ENCODE results near the gene SF3B3. TPM values are rescaled to one million over a fixed set of nuclear protein-coding genes. Genes with fewer than 3 reads are reported as not detected.

The SF3B3 gene
- total RNA-seq, 1 experiment from 2014 or later = 403 TPM

GRCh38 chr16:70571623-70572022, 48.0 kb downstream of the SF3B3 start:
- ChIA-PET RAD21 (ENCODE audit: low non-redundant PET in 1 of 2, low total read pairs in 2 of 2, uncharacterized antibody in 2 of 2, unreplicated experiment in 2 of 2) (no interaction called here), POLR2A (no interaction called here), CTCF (no interaction called here)
- intact Hi-C loops (cut with micrococcal nuclease) = no loop called here
- Histone ChIP-seq H3K27ac (ENCODE audit: low read depth, low read length) (no peak overlapping the region), H3K27me3 (ENCODE audit: insufficient read depth, low read length) (no peaks in the 10 kb centered on the region), H3K79me2 (ENCODE audit: insufficient read depth, low read length) (peaks cover 53% of the 10 kb centered on the region; the same call in 1 of the 2 replicates), H3K9ac (ENCODE audit: low read length) (no peak overlapping the region), H3K4me2 (ENCODE audit: low read length) (no peak overlapping the region), H3K9me2 (ENCODE audit: insufficient read depth) (no peaks in the 10 kb centered on the region), H3K4me1 (ENCODE audit: control insufficient read depth in 1 of 2, insufficient read depth in 2 of 2, low read length in 2 of 2) (peaks cover 0 to 12% of the 10 kb centered on the region in 2 experiments; a peak in 3 of 4 replicates), H3K9me3 (ENCODE audit: control insufficient read depth in 1 of 2, insufficient read depth in 1 of 2, low read depth in 1 of 2, low read length in 2 of 2) (no peaks in the 10 kb centered on the region), H2AFZ (ENCODE audit: low read depth, low read length, poor library complexity, severe bottlenecking) (no peak overlapping the region), H3K36me3 (ENCODE audit: control insufficient read depth in 1 of 2, insufficient read depth in 2 of 2, low read length in 2 of 2) (peaks cover 68 to 79% of the 10 kb centered on the region in 2 experiments), H4K20me1 (ENCODE audit: insufficient read depth) (peaks cover 17% of the 10 kb centered on the region; the same call in 1 of the 2 replicates), H3K4me3 (replicated peaks in 1 of 2; ENCODE audit: low read depth in 1 of 2, low read length in 2 of 2) (no peak overlapping the region)
- DNase-seq (ENCODE audit: low read depth, low spot score) = no peak
- ATAC-seq = no peak
- BruUV-seq (replicated peaks) = no TSS peak
- TF ChIP-seq MAX (IDR thresholded peaks at IDR 0.05) = no peak
- no peak for TF ChIP-seq CBX3 (IDR thresholded peaks at IDR 0.05; ENCODE audit: low read depth)
- no peak for TF ChIP-seq YY1 (IDR thresholded peaks at IDR 0.05; ENCODE audit: extremely low read depth, insufficient replicate concordance, low read depth, low read length)
- no peak for TF ChIP-seq RAD21 (IDR thresholded peaks at IDR 0.05; ENCODE audit: low read depth)
- no peak for TF ChIP-seq FOSL1 (IDR thresholded peaks at IDR 0.05; ENCODE audit: low read depth)
- no peak for TF ChIP-seq SRF (IDR thresholded peaks at IDR 0.05; ENCODE audit: low read depth)
- no peak for TF ChIP-seq ZBTB33 (IDR thresholded peaks at IDR 0.05; ENCODE audit: extremely low read depth, insufficient replicate concordance, low read length)
- TF ChIP-seq CTCF (IDR thresholded peaks at IDR 0.05 in 2 of 3, conservative IDR thresholded peaks at IDR 0.05 in 1 of 3; ENCODE audit: borderline replicate concordance in 1 of 3, insufficient read depth in 1 of 3, low read depth in 2 of 3, low read length in 2 of 3) = no peak
- no peak for TF ChIP-seq EZH2 (IDR thresholded peaks at IDR 0.05)
- TF ChIP-seq SP1 (IDR thresholded peaks at IDR 0.05; ENCODE audit: low read depth) = no peak
- TF ChIP-seq REST (IDR thresholded peaks at IDR 0.05; ENCODE audit: low read depth) = no peak
- TF ChIP-seq POLR2A (IDR thresholded peaks at IDR 0.05; ENCODE audit: borderline replicate concordance, extremely low read depth, insufficient read depth, insufficient read length) = no peak
- TF ChIP-seq SIN3A (IDR thresholded peaks at IDR 0.05; ENCODE audit: low read depth) = no peak
- TF ChIP-seq ELF1 (IDR thresholded peaks at IDR 0.05; ENCODE audit: borderline replicate concordance, low read depth) = no peak
- no peak for TF ChIP-seq ZNF274 (IDR thresholded peaks at IDR 0.05; ENCODE audit: low read depth, low read length)
- TF ChIP-seq ZFX (IDR thresholded peaks at IDR 0.05) = no peak
